HCT116 (cell line): ENCODE measurements around the gene HSD17B3. TPM values are rescaled to one million over a fixed set of nuclear protein-coding genes. Genes with fewer than 3 reads are reported as not detected.

Experiments used
- ATAC-seq: fragments of 200-7000 bp; cut with Tn5 transposase; 2 replicates; pipeline ENCODE4 v1.9.1; 2020; ENCODE audit warnings: mild to moderate bottlenecking, moderate library complexity
- BruUV-seq: library from RNA; stranded (reverse); fragments of 400-500 nt; replicated peaks from 2 replicates; lab custom pipeline; 2021; lab: Mats Ljungman, UMichigan
- CTCF ChIA-PET: fragments of 300-600 bp; sonication (Branson Sonifier 250); formaldehyde crosslinking; loops from one replicate; lab custom pipeline; 2021; ENCODE audit warnings: antibody characterized with exemption; lab: Charles Lee
- POLR2A ChIA-PET: fragments of 300-600, 350-600 bp; sonication (Branson Sonifier 250); formaldehyde crosslinking; loops from one replicate; lab custom pipeline; 2021; ENCODE audit warnings: antibody characterized with exemption; lab: Charles Lee
- RAD21 ChIA-PET, 2 experiments: fragments of 300-600 bp; sonication (Branson Sonifier 250); formaldehyde crosslinking; loops; one replicate each; lab custom pipeline; 2023; ENCODE audit warnings: low total read pairs in 2 of 2; ENCODE audit not compliant: uncharacterized antibody in 2 of 2, unreplicated experiment in 2 of 2, low non-redundant PET in 1 of 2; lab: Charles Lee
- DNase-seq: peaks from one replicate; pipeline ENCODE4 v3.0.0-alpha.2; 2010; ENCODE audit warnings: low read depth, low spot score
- H2AFZ ChIP-seq: fragments of 200-600 bp; shearing (Covaris generic), sonication (generic); 2 replicates; pipeline ENCODE4 v1.6.1; 2017; ENCODE audit warnings: low read depth, mixed run types, mixed read lengths, antibody characterized with exemption, low read length; ENCODE audit not compliant: poor library complexity, severe bottlenecking
- H3K27ac ChIP-seq: 2 replicates; pipeline ENCODE4 v1.5.1; 2012; ENCODE audit warnings: low read depth, low read length
- H3K27me3 ChIP-seq: fragments of 200-600 bp; sonication (generic); 2 replicates; pipeline ENCODE4 v1.6.1; 2016; ENCODE audit warnings: mixed run types, low read length, mixed read lengths; ENCODE audit not compliant: insufficient read depth
- H3K36me3 ChIP-seq, 2 experiments: fragments of 200-500 bp in 1 of 2; fragments of 200-600 bp in 1 of 2; sonication (Bioruptor generic) in 1 of 2; sonication (generic) in 1 of 2; 2 replicates each; pipeline versions ENCODE4 v1.5.1 to v1.6.1; 2014 to 2016; ENCODE audit warnings: low read length in 2 of 2, inconsistent platforms in 1 of 2, mixed read lengths in 1 of 2, mixed run types in 1 of 2; ENCODE audit not compliant: insufficient read depth in 2 of 2, control insufficient read depth in 1 of 2
- H3K4me1 ChIP-seq, 2 experiments: fragments of 200-600 bp in 1 of 2; sonication (generic) in 1 of 2; 2 replicates each; pipeline versions ENCODE4 v1.5.1 to v1.6.1; 2012 to 2017; ENCODE audit warnings: low read length in 2 of 2, inconsistent platforms in 1 of 2, mild to moderate bottlenecking in 1 of 2, mixed read lengths in 1 of 2, mixed run types in 1 of 2, moderate library complexity in 1 of 2; ENCODE audit not compliant: insufficient read depth in 2 of 2, control insufficient read depth in 1 of 2
- H3K4me2 ChIP-seq: fragments of 200-600 bp; sonication (generic); 2 replicates; pipeline ENCODE4 v1.6.1; 2017; ENCODE audit warnings: mixed run types, low read length, mixed read lengths
- H3K4me3 ChIP-seq, 2 experiments: fragments of 200-600 bp in 1 of 2; sonication (generic) in 1 of 2; replicated peaks in 1 of 2; 2 replicates each; pipeline ENCODE4 v1.5.1; 2011 to 2016; ENCODE audit warnings: low read length in 2 of 2, control low read depth in 1 of 2, low read depth in 1 of 2, mild to moderate bottlenecking in 1 of 2, mixed read lengths in 1 of 2, mixed run types in 1 of 2
- H3K79me2 ChIP-seq: fragments of 200-600 bp; sonication (generic); 2 replicates; pipeline ENCODE4 v1.6.1; 2017; ENCODE audit warnings: mild to moderate bottlenecking, mixed run types, low read length, moderate library complexity, mixed read lengths; ENCODE audit not compliant: insufficient read depth
- H3K9ac ChIP-seq: fragments of 200-600 bp; sonication (generic); 2 replicates; pipeline ENCODE4 v1.6.1; 2016; ENCODE audit warnings: low read length, mixed read lengths
- H3K9me2 ChIP-seq: fragments of 200-600 bp; sonication (generic), shearing (Covaris generic); 2 replicates; pipeline ENCODE4 v1.6.1; 2017; ENCODE audit warnings: mixed run types, mild to moderate bottlenecking, moderate library complexity; ENCODE audit not compliant: insufficient read depth
- H3K9me3 ChIP-seq, 2 experiments: fragments of 200-500 bp in 1 of 2; fragments of 200-600 bp in 1 of 2; sonication (Bioruptor generic) in 1 of 2; sonication (generic) in 1 of 2; 2 replicates each; pipeline ENCODE4 v1.6.1; 2014 to 2017; ENCODE audit warnings: low read length in 2 of 2, mixed read lengths in 2 of 2, inconsistent platforms in 1 of 2, low read depth in 1 of 2, mild to moderate bottlenecking in 1 of 2, mixed run types in 1 of 2, moderate library complexity in 1 of 2; ENCODE audit not compliant: control insufficient read depth in 1 of 2, insufficient read depth in 1 of 2
- H4K20me1 ChIP-seq: fragments of 200-600 bp; sonication (generic), shearing (Covaris generic); 2 replicates; pipeline ENCODE4 v1.6.1; 2017; ENCODE audit warnings: mixed run types, mild to moderate bottlenecking, moderate library complexity; ENCODE audit not compliant: insufficient read depth
- CBX3 ChIP-seq: IDR thresholded peaks from 2 replicates; pipeline ENCODE4 v1.6.1; 2012; ENCODE audit warnings: low read depth
- CEBPB ChIP-seq: IDR thresholded peaks from 2 replicates; pipeline ENCODE4 v1.6.1; 2012; ENCODE audit warnings: low read depth
- EGR1 ChIP-seq: IDR thresholded peaks from 2 replicates; pipeline ENCODE4 v1.6.1; 2012; ENCODE audit warnings: low read depth
- EZH2phosphoT487 ChIP-seq: fragments of 200-600 bp; IDR thresholded peaks from 2 replicates; pipeline ENCODE4 v1.6.1; 2018; ENCODE audit warnings: antibody characterized with exemption, borderline replicate concordance
- MAX ChIP-seq: IDR thresholded peaks from 2 replicates; pipeline ENCODE4 v1.6.1; 2012
- POLR2AphosphoS5 ChIP-seq: IDR thresholded peaks from 2 replicates; pipeline ENCODE4 v1.6.1; 2011; ENCODE audit warnings: mild to moderate bottlenecking, low read depth, low read length, moderate library complexity
- REST ChIP-seq: IDR thresholded peaks from 2 replicates; pipeline ENCODE4 v1.6.1; 2012; ENCODE audit warnings: low read depth
- SIN3A ChIP-seq: IDR thresholded peaks from 2 replicates; pipeline ENCODE4 v1.6.1; 2012; ENCODE audit warnings: low read depth
- TCF7L2 ChIP-seq: IDR thresholded peaks from 2 replicates; pipeline ENCODE4 v1.7.0; 2011; ENCODE audit warnings: borderline replicate concordance, inconsistent platforms; ENCODE audit not compliant: insufficient read depth, insufficient read length; ENCODE audit errors: extremely low read depth
- YY1 ChIP-seq: IDR thresholded peaks from 2 replicates; pipeline ENCODE4 v1.6.1; 2011; ENCODE audit warnings: low read length, low read depth, moderate library complexity, mild to moderate bottlenecking; ENCODE audit not compliant: insufficient replicate concordance; ENCODE audit errors: extremely low read depth
- ZFX ChIP-seq: fragments of 450-650 bp; IDR thresholded peaks from 2 replicates; pipeline ENCODE4 v1.6.1; 2017
- ZNF274 ChIP-seq: fragments of 200-500 bp; sonication (Bioruptor generic); IDR thresholded peaks from 2 replicates; pipeline ENCODE4 v1.6.1; 2014; ENCODE audit warnings: mild to moderate bottlenecking, low read depth, low read length, inconsistent platforms
- intact Hi-C: fragments of 100-400 bp; cut with micrococcal nuclease; formaldehyde crosslinking; loops from 2 replicates; pipeline ENCODE4 v1.10.0; 2022
- total RNA-seq: library from RNA; stranded (reverse); gene quantifications from one replicate; pipeline ENCODE4 v1.2.1, GENCODE V29; 2021; ENCODE audit not compliant: unreplicated experiment

HSD17B3 gene
- total RNA-seq, 1 experiment from 2014 or later, result 0.37 TPM

GRCh38 chr9:96279932-96280331 lies 22.0 kb downstream of the HSD17B3 start:
- H3K4me2 ChIP-seq, result no peak overlapping the region
- RAD21 ChIA-PET, result no interaction called here
- H3K9ac ChIP-seq, result no peak overlapping the region
- intact Hi-C loops, result no loop called here
- CTCF ChIA-PET, result no interaction called here
- TF ChIP-seq POLR2AphosphoS5 (no peak), EGR1 (no peak), YY1 (no peak), SIN3A (no peak), EZH2phosphoT487 (no peak), CEBPB (no peak), MAX (no peak), CBX3 (no peak), ZFX (no peak), ZNF274 (no peak), REST (no peak), TCF7L2 (no peak)
- peaks cover 0 to 3% of the 10 kb centered on the region in 2 experiments; a peak in 1 of 4 replicates for H3K4me1 ChIP-seq
- no peaks in the 10 kb centered on the region for H4K20me1 ChIP-seq
- no peaks in the 10 kb centered on the region for H3K79me2 ChIP-seq
- DNase-seq, result no peak
- H3K4me3 ChIP-seq, result no peak overlapping the region
- no peak overlapping the region for H3K27ac ChIP-seq
- no TSS peak for BruUV-seq
- no peaks in the 10 kb centered on the region for H3K9me2 ChIP-seq
- H3K9me3 ChIP-seq, result peaks cover 1 to 9% of the 10 kb centered on the region in 2 experiments; a peak in 1 of 4 replicates
- ATAC-seq, result no peak; the same call in 1 of the 2 replicates
- no peak overlapping the region for H2AFZ ChIP-seq
- no peaks in the 10 kb centered on the region for H3K27me3 ChIP-seq
- H3K36me3 ChIP-seq, result no peaks in the 10 kb centered on the region; a peak in 1 of 4 replicates
- POLR2A ChIA-PET, result no interaction called here
